SKM-1 treated with dmso at 0.1 percent for 144 hours (cell line): ENCODE measurements around the gene ACVR1B.

ENCODE experiments used
- DNase-seq: peaks from one replicate; lab custom pipeline; 2025; ENCODE audit not compliant: unreplicated experiment; lab: John Stamatoyannopoulos, UW

The ACVR1B gene

GRCh38 chr12:52020539-52021336 is 69.2 kb downstream of the ACVR1B start:
- peak; percentile 42 for DNase-seq

GRCh38 chr12:52022841-52023181 is 71.3 kb downstream of the ACVR1B start:
- no peak for DNase-seq

- peak; percentile 31 for DNase-seq
These were observed 71.9 kb downstream of the ACVR1B start for GRCh38 chr12:52023182-52023975.

GRCh38 chr12:52023976-52024688 is 72.6 kb downstream of the ACVR1B start:
- no peak for DNase-seq

GRCh38 chr12:52024845-52025230 is 73.3 kb downstream of the ACVR1B start:
- DNase-seq, result peak; percentile 56

- DNase-seq, result no peak
These were observed 74.8 kb downstream of the ACVR1B start for GRCh38 chr12:52026263-52026662.

- no peak for DNase-seq
These were observed 75.8 kb downstream of the ACVR1B start for GRCh38 chr12:52027085-52027843.

GRCh38 chr12:52029685-52030084 is 78.2 kb downstream of the ACVR1B start:
- no peak for DNase-seq

- no peak for DNase-seq
These were observed 80.9 kb downstream of the ACVR1B start for GRCh38 chr12:52032446-52032803.

GRCh38 chr12:52032804-52033445 is 81.4 kb downstream of the ACVR1B start:
- DNase-seq, result peak; percentile 63

- DNase-seq, result no peak
These were observed 82.1 kb downstream of the ACVR1B start for GRCh38 chr12:52033446-52034140.

- no peak for DNase-seq
These were observed 83.7 kb downstream of the ACVR1B start for GRCh38 chr12:52035190-52035589.

- DNase-seq, result no peak
These were observed 84.4 kb downstream of the ACVR1B start for GRCh38 chr12:52035926-52036325.

- no peak for DNase-seq
These were observed 85.2 kb downstream of the ACVR1B start for GRCh38 chr12:52036587-52037171.

GRCh38 chr12:52037248-52037861 is 85.9 kb downstream of the ACVR1B start:
- no peak for DNase-seq

- DNase-seq, result no peak
These were observed 86.9 kb downstream of the ACVR1B start for GRCh38 chr12:52038447-52038846.

GRCh38 chr12:52041035-52041434 is 89.5 kb downstream of the ACVR1B start:
- DNase-seq, result no peak

GRCh38 chr12:52041695-52042123 is 90.2 kb downstream of the ACVR1B start:
- no peak for DNase-seq

GRCh38 chr12:52042706-52043385 is 91.3 kb downstream of the ACVR1B start:
- DNase-seq, result no peak
